NK-92 (cell line): Measurements from ENCODE around the gene ZMYND11.
"Not testable (repeated sequence)": the region's sequence is repeated elsewhere in the genome, so short reads cannot be mapped to it uniquely, and the experiment has no call there.

Experiments used
- DNase-seq: peaks from one replicate; lab custom pipeline; 2025; ENCODE audit not compliant: unreplicated experiment; lab: John Stamatoyannopoulos, UW

Gene ZMYND11

DNA sequence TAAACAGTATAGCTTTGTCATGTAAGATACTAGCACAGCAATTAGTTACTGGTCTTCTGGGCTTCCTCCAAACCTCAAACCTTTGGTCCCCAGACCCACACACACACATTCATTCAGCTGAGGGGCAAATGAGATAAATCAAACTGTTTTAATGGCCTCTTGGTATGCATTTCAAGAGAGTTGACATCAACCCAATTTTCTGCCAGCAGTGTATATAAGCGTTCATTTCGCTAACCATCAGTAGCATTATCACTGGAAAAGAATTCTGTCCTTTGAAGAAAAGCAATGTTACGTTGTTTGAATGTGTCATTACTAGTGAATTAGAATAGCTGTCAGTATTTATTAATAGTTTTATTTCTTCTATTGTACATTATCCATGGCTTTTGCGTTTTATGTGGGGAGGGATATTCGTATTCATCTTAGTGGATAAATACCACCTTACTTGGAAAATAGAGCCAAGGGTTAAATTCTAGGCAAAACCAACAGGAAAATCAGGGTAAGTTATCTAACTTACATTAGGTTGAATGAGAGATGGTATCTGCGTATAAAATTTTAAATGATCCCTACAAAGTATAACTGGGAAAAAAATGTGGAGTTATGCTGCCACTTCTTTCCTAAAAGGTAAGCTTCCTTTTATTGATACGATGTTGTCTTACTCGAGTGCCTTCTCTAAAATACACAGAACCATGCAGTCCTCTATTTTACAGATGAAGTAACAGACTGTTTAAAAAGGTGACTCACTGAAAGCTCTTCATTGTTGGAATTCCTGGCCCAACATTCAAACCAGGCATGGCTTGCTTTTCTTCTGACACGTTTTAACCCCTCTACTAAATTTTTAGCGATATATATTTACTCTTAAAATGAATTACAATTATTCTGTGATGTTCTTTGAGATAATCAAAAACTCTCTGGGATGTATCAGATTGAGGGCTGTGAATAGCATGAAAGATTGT, 2.0 kb upstream of the ZMYND11 start:
- no peak for DNase-seq

DNA sequence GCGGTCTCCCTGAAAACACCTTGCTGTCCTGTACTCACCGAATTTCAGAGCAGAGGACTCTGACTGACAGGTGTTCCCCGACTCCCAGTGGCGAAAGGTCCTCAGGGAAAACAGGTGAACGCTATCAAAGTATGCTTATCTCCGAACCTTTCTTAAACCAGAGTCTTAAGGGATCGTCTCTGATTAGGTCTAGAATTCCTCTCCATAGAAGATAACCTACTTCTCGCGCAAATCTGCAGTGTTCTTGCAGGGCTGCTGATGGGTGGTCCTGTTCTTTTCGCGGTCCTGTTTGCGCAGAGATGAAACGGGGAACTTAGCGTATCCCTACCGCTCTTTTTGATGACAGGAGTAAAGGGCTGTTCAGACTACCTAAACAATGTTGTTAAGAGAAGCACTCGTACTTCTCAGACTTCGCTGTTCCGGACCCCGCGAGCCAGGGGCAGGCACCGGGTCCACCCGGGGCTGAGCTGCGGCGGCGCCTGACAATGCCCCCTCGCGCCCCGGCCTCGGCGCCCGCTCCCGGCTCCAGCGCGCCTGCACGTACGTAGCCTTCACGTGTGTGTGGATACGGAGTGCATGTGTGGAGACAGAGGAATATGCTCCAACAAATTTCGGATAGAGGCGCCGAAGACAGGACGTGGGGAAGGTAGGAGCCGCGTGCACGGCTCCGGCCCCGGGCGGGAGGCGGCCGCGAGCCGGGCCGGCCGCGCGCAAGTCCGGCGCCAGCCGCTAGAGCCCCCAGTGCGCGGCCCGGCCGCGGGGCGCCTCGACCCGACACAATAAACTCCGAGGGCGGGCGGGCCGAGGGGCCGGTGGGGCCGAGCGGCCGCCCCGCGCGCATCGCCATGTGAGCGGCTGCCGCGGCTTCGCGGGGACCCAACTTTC, 766 bp upstream of the ZMYND11 start:
- DNase-seq = no peak

DNA sequence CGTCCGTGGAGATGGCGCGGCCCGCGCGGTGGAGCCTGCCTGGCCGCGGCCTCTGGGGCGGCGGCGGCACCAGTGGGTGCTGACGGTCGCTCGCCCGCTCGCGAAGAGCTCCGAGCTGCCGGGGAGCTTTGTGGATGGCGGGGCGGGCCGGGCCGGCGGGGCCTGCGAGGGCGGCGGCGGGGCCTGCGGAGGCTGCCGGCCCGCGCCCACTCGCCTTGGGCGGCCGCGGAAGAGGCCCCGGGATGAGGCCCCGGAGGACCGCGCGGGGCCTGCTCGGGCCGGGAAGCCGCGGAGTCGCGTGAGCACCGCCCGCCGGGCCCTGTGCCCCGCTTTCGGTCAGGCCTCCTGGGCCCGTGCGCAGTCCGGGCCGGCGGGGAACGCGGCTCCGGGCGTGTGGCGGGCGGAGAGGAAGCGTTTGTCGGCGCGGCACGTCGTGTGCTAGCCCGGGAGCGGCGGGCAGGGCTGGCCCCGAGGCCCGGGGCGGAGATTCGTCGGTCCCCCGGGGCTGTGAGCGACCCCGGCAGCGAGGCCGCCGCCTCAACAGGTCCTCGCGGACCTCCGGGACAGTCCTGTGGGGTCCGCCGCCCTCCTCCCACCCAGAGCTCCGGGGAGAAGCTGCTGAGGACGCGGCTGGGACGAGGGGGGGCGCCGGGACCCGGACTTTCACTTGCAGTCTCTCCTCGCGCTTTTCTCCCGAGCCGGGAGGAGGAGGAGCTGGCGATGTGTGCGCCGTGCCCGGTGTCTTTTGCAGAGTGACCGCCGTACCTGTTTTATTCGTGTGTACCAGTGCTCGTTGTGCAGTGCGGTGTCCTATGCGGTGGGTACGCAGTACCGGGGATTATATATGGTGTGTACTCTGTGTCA, 578 bp downstream of the ZMYND11 start:
- no peak for DNase-seq

DNA sequence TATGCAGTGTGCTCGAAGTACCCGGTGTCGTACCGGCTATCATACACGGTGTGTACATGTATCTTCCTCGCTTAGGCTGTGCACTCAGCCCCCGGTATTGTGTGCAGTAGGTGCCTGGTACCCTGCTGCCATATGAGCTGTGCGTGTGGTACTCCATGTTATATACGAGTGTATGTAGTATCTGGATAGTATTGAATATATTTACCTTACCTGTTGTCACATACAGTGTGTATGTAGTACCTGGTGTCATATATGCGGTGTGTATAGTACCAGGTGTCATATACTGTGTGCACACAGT, 1.2 kb downstream of the ZMYND11 start:
- no peak for DNase-seq

DNA sequence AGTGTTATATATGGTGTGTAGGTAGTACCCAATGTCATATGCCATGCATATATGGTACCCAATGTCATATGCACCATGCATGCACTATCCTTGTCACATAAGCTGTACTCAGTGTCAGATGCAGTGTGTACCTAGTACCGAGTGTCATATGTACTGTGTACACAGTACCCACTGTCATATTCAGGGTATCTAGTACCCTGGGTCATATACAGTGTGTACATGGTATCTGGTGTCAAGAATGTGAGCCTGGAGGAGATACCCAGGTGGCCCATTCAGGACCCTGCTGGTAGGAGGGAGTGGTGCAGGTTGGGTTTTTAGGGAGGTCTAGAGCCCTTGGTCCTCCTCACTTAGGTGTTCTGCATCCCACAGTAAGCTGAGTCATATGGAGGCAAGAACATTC, 1.8 kb downstream of the ZMYND11 start:
- no peak for DNase-seq

DNA sequence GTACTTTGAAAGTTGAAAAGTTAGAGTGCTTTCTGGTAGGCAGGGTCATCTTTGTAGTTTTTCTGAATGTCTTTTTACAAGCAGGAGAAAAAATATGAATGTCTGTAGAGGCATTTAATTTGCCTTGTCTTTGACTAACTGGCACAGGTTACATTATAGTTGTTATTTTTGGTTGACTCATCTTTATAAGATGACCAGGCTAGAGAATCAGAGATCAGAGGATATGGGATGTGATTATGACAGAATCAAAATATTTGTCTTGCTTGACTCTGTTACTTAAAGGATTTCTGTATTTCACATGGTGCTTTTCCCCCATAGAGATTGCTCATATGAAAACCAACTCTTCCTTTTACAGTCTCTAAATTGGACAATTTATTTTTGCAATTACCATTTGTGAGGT, 2.4 kb downstream of the ZMYND11 start:
- no peak for DNase-seq

DNA sequence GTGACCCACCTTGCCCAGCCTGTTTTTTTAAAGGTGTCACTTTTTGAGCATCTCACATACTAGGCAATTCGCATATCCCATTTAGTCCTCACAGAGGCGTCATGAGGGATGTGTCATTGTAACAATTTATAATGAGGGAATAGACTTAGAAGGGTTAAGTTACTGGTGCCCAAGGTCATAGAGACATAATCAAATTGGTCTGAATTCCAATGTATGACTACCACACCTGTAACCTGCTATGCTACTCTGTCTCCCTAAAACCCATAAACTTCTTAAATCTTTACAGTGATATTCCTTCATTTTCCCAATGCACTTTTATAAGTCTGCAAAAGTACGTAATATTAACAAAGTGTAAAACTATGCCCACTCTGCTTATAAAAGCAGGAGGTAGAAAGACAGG, 7.1 kb downstream of the ZMYND11 start:
- DNase-seq = no peak

DNA sequence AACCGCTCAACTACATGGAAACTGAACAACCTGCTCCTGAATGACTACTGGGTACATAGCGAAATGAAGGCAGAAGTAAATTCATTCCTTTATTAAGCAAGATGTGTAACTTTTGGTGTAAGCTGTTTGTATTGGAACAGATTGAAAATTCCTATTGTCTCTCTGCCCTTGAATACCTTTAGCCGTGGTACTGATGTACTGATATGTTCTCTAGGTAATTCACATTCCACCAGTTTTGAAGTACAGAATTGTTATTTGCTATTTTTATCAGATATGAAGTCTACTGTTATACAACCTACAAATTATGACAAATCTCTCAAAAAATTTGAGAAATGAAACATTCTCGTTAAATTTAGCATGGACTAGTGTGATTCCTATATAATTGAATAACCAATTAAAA, 17.7 kb downstream of the ZMYND11 start:
- no peak for DNase-seq

DNA sequence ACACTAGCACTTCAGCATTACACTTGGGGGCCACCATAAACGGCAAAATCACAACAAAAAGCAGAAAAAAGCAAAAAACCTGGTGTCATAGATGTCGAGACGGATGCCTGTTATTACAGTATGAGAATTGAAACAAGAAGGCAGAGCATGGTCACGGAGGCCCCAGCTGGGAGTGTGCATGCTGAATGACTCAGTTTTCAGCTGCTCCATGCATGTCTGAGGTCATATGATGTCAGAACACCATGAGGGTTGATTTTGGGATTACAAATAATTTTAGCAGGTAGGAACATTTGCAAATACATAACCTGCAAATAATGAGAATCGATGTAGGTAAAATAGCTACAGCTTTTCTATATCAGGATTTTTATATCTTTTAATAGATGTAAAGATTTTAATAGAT, 19.1 kb downstream of the ZMYND11 start:
- DNase-seq = no peak

DNA sequence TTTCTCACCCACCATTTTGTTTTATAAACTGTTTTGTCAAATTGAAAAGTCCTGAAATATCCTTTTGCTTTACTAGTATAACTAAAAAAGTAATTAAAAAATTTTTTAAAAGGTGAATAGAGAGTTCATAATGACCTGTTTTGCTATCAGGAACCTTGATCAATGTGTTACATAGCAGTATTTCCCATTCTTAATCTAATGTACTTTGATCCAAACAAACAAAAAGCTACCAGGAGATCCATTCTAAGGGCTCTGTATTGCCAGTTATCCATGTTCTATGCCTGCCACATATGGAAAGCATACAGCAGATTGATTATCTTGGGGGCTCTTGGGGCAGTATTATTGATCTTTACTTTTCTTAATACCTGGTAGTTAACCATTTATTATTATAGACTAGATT, 32.1 kb downstream of the ZMYND11 start:
- DNase-seq = no peak

DNA sequence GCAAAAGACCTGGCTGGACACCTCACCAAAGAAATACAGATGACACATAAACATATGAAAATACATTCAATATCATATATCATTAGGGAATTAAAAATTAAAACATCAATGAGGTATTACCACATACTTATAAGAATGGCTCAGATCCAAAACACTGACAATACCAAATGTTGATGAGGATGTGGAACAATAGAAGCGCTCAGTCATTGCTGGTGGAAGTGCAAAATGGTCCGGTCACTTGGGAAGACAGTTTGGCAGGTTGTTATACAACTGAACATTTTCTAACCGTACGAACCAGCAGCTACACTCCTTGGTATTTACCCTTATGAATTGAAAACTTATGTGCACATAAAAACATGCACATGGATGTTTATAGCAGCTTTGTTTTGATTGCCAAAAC, 38.5 kb downstream of the ZMYND11 start:
- no peak for DNase-seq

DNA sequence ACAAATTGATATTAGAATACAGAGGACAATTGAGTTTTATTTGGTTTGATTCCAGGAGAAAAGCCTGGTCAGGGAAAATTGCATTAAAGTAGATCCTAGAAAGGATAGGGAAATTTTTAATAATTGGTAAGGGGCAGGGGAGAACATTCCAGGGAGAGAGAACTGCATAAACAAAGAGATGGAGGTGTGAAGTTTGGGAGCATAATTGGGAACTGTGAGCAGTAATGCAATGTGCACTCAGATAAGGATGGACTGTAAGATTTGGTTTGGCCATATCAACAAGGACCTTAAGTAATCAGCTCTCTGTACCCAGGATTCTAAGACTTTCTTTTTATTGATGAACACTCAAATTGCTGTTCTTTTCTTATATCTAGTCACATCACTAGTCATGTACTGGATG, 41.4 kb downstream of the ZMYND11 start:
- DNase-seq = no peak

DNA sequence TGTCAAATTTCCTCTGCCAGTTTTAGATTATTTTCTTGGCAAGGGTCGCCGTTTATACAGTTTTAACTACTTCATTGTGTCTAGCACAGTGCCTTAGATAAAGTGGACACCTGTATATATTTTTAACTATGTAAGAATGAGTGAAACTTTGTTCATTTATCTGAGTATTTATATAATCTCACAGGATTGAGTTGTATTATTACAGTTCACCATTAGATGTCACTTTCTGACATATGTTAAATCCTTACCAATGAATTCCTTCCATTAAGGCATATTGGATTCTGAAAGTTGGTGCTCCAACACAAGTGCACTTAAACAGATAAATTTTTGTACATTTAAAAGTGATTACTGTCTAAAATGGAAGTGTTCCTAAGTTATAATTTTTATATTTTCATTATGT, 43.0 kb downstream of the ZMYND11 start:
- DNase-seq = no peak

DNA sequence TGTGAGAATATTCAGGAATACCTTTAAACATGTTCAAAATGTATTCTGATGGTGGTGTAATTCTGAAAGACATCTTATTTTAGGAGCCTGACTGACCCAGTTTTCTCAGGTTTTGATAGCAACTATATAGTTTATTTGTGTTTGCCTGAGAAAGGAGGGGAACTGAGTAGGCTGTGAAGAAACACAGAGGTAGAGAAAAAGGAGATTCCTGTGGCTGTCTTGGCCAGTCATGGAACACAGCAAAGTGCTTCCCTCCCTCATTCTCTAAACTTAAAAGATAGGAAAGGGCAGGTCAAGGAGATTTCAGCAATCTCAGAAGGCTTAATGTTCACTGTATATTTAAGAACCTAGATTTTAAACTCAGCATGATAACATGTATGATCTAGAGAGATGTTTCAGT, 43.5 kb downstream of the ZMYND11 start:
- DNase-seq = no peak

DNA sequence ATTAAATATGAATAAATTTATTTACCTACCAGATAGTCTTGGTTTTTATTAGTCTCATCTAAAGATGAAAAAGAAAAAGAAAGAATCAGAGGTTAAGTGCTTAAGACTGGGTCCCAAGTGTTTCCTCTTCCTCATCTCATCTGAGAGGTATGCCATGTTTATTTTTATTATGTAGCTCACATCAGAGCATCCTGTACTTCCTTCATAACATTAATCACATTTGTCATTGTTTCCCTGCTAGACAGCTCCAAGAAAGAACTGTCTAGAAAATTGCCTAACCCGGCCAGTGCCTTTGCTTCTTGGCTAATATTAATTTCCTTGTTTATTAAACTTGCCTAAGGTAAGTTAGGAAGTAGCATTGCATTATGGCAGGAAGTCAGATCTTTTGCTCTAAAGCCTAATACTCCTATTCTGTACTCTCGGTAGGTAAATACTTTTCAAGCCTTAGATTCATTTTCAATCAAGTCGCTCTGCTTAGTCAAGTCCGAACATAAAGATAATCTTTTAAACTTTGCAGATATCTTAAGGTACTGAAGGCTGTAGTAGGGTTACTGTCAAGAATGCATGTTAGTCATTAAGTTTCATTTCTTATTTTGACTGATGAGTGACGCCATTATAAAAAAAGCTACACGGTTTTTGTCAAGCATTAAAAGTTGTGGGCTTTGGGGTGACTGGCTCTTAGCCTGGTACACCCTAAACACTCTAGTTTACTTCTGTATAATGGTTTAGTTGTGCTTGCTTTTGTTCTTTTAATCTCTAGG, 47.4 kb downstream of the ZMYND11 start:
- DNase-seq = no peak

DNA sequence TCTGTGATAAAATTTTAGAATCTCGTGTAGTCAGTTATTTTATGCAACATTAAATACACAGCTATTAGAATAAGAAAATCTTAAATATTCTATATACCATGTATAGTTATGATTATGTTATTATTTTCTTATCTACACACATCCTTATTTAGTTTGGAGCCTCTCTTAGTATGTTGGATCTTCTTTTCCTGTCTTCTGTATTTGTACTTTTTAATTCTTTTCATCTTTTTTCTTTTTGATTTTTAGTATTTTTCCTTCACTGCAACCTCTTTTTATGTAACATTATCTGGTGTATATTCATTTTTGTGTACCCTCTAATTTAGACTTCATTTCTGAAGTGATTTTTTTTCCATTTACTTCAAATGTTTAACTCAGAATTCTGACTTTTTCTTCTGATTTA, 48.9 kb downstream of the ZMYND11 start:
- no peak for DNase-seq

DNA sequence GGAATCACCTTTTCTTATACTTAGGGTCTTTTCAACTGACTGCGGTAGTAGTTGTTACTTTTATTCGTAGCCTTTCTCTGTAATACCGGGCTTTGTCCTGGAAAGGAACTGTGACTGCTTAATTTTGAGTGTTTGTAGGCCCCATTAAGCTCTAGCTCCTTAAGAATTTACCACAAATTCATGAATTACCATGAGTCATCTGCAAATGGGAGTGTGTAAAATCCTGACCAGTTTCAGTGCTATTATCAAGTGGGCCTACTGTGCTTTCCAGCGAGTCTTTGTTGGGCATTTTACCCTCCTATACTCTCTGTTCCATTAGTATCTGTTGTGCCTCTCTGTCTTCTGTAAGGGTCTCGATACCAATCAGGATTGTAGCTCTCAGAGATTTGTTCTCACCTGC, 49.7 kb downstream of the ZMYND11 start:
- no peak for DNase-seq

DNA sequence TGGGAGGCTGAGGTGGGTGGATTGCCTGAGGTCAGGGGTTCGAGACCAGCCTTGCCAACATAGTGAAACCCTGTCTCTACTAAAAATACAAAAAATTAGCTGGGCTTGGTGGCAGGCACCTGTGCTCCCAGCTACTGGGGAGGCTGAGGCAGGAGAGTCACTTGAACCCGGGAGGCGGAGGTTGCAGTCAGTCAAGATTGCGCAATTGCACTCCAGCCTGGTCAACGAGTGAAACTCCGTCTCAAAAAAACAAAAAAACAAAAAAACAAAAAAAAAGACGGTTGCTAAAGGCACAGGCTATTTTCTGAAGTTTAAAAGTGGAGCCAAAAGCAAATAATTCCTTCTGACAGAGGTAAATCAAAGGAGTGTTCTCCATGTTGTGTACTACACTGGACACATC, 50.3 kb downstream of the ZMYND11 start:
- DNase-seq = not testable (repeated sequence)

DNA sequence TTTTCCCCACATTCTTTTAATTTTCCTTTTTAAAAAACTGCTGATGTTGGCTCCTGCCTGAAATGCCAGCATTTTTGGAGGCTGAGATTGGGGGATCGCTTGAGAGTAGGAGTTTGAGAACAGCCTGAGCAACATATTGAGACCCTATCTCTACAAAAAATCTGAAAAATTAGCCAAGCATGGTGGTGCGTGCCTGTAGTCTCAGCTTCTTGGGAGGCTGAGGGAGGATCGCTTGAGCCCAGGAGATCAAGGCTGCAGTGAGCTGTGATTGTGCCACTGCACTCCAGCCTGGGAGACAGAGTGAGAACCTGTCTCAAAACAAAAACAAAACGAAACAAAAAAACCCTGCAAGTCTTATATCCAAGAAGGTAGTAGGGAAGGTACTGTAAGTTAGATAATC, 51.7 kb downstream of the ZMYND11 start:
- no peak for DNase-seq

DNA sequence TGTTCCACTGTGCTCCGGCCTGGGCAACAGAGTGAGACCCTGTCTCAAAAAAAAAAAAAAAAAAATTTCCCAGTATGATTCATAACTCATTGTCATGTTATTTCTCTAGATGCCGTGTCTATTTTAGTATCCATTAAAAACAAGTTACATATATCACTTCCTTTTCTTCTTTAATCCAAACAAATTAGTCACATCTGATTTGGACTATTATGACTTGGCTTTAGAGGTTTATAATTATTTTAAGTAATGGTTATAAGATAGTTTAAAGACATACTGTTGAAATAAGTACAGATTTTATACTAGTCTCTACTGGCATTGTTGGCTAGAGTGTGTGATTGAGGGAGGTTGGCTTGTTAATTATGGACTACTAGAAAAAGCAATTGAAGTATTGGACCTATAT, 53.3 kb downstream of the ZMYND11 start:
- no peak for DNase-seq

DNA sequence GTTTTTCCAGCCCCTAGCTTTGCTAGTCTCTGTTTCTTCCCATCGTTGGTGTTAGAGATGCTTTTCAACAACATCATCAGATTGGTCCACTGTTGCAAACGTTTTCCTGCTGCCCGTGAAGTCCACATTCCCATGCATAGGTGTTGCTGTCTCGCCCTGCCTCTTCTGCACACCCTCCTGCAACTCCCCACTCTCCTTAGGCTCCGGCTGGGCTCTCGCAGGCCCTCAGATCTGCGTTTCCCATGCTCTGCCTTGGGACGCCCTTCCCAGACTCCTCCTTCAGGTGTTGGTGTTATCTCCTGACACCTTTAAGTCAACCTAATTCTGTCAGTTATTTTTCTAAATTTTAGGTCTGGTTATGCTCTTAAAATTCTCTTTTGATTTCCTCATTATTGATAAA, 55.0 kb downstream of the ZMYND11 start:
- no peak for DNase-seq
